Stimulated activated CD8-positive, alpha-beta memory T cell treated with anti-CD3 and anti-CD28 coated beads, Interleukin-15, amount 100 ng/mL, for 24 hours (primary cell): ENCODE data around the gene ACSF2.

Source experiments
- DNase-seq: peaks from one replicate; pipeline ENCODE4 v3.0.0-alpha.2; 2020; ENCODE audit warnings: low read depth

ACSF2 gene

DNA sequence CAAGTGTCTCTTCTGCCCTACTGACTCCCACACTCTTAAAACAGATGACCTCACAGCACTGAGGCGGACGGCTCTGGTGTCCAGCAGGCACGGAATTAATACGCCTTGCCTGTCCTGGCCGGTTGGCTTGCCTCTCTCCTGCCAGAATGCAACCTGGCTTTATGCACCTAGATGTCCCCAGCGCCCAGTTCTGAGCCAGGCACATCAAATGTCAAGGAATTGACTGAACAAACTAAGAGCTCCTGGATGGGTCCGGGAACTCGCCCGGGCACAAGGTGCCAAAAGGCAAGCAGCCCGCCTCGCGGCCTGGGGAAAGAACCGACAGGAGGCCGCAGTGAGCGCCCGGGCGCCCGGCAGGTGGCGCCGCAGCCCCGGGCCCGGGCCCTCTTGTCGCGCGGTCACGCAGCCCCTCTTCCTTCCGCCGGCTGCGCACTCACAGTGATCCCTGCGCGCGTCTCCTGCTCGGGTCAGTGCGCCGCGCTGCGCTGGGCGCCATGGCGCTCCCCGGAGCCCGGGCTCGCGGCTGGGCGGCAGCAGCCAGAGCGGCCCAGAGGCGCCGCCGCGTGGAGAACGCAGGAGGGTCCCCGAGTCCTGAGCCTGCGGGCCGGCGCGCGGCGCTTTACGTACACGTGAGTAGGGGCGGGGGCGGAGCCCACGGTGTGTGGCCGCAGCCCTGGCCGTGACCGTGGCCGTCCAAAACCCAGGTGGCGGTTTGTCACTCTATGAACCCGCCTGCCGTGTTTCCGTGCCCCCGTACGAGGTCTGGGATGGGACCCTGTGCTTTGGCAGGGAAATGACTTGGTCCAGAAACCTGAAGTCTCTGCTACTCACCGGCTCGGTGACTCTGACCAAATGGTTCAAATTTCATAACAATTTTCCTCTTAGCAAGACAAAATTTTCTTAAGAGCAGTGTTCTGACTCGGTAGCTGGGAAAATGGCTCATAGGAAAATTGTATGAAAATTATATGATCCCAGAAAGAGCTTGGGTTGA, 52.7 kb downstream of the ACSF2 start, which contains the start of gene RSAD1:
Gene RSAD1 (plus strand): TSS at position 470 of the 991 bp plus-strand sequence. CDS start 25 bp downstream, at position 495.
- peak; percentile 71 for DNase-seq

DNA sequence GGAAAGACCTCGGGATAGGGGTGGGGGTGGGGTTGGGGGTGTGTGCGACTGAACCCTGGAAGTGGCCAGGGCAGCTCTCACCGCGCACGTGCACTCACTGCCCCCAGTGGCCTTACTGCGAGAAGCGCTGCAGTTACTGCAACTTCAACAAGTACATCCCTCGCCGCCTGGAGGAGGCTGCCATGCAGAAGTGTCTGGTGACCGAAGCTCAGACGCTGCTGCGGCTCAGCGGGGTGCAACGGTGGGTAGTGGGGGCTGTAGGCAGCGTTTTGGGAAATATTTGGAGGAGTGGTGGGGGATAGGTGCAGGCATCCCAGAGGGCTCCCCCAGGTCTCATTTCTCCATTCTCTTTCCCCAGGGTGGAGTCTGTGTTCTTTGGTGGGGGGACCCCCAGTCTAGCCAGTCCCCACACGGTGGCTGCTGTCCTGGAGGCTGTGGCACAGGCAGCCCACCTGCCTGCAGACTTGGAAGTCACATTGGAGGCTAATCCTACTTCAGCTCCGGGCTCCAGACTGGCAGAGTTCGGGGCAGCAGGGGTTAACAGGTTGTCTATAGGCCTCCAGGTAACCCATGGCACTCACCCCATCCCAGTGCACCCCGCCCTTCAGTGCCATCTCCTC, 53.6 kb downstream of the ACSF2 start:
- peak; percentile 24 for DNase-seq

DNA sequence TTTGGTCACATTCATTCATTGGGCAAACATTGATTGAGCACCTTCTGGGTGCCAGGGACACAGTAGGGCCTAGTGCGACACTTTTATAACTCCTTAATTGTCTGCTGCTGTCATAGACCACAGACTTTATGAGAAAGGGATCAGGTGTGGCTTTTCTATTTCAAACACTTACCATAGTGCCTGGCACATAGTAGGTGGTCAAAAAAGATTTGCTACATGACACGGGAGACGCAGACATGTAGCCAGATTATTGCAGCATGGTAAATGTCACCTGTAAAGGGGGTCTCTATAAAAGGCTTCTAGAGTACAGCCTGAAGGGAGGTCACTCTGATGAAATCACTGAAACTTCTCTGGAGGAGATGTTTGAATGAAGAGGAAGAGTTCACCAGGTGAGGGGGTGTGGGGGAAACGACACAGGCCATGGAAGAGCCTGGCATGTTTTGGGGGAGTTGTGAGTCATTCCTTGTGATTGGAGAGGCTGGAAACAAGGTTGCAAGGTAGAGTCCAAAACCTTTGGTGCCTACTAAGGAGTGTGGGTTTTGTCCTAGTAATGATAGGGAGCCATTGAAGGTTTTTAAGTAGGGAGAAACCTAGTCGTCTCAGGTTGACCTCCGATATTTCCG, 54.2 kb downstream of the ACSF2 start:
- DNase-seq = no peak

DNA sequence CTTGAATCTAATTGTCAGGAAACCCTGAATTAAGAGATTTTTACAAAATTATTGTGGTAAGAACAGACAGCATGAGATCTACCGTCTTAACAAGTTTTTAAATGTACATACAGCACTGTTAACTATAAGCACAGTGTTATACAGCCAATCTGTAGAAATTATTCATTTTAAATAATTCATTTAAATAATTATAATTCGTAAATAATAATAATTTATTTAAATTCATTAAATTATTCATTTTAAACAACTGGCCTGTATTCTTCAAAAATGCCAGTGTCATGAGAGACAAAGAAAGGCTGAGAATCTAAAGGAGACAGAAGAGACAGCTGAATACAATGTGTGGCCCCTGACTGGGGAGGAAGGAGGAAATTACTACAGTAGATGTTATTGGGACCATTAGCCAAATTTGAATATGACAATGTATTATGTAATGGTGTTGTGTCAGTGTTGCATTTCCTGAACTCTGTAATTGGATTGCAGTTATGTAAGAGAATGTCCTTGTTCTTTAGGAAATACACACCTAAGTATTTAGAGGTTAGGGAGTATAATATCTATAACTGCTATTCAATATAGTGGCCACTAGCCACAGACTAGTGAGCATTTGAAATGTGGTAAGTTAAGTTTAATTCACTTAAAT, 55.0 kb downstream of the ACSF2 start:
- no peak for DNase-seq

DNA sequence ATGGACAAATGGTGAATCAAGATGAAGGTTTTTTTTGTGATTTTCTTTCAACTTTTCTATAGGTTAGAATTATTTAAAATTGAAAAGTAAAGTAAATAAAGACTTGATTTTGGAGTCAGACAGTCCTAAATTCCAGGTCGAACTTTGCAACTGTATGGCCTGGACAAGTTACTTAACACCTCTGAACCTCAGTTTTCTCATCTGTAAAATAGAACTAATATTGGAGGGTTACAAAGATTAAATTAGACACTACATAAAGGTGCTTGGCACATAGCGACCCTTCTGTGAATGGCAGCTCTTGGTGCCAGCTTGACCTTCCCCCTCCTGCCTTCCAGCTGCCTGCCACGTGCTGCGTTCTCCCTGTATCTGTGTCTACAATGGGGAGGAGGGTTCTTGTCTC, 55.6 kb downstream of the ACSF2 start:
- no peak for DNase-seq

DNA sequence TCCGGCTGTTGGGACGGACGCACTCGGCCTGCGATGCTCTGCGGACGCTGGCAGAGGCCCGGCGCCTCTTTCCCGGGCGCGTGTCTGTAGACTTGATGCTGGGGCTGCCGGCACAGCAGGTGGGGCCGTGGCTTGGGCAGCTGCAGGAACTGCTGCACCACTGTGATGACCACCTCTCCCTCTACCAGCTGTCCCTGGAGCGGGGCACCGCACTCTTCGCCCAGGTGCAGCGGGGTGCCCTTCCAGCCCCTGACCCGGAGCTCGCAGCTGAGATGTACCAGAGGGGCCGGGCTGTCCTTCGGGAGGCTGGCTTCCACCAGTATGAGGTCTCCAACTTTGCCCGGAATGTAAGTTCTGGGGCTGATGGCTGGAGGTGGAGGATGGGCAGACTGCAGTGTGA, 56.1 kb downstream of the ACSF2 start:
- no peak for DNase-seq

DNA sequence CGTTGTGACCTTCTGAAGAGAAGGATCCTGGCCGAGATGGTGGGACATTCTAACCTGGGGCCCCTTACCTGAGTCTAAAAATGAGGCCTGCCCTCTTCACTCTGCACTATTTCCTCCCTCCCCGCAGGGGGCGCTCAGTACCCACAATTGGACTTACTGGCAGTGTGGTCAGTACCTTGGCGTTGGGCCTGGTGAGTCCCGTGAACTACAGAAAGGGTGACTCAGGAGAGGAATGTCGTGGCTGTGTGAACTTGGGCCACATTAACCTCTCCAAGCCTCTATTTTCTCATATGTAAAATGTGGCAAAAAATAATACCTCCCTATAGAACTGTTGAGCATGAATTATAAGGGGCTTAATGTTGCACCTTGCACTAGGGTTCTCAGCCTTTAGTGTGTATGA, 56.5 kb downstream of the ACSF2 start:
- DNase-seq = peak; percentile 51

DNA sequence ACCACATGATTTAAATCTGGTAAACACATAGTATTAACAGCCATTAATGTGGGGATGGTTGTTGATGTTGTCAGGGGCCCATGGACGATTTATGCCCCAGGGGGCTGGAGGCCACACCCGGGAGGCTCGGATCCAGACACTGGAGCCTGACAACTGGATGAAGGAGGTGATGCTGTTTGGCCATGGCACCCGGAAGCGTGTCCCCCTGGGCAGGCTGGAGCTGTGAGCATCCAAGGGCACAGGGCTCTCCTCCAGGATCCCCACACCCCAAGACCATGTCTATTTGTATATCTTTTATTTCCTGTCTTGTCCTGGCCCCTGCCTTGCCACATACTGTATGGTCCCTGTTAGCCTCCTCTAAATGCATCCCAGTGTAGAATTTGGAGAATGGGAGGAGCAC, 57.2 kb downstream of the ACSF2 start:
- DNase-seq = no peak

DNA sequence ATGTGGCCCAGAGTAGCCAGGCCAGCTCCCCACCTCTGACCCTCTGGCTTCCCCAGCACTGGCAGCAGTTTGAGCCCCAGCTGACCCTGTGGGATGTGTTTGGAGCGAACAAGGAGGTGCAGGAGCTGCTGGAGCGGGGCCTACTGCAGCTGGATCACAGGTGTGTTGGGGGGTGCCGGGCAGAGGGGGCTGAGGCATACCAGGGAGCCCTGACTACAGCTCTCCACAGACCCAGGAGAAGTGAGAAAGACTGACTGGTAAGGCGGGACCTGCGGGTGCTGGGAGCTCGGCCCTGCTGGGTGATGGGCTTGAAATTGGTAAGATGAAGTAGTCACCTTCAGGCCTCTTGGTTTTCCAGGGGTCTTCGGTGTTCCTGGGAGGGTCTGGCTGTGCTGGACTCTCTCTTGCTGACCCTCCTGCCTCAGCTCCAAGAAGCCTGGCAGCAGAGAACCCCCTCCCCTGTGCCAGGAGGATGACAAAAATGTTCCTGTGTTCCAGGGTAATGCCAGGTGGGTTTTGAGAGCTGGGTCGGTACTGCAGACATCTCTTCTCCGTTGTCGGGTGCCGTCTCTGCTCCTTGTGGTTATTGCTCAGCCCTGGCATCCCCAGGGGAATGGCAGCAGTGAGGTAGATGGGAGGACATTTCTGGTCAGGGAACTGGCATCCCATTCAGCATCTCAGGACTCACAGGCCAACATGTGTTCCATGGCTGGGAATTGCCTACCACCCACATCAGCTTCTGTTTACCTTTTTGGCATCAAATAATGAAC, 58.6 kb downstream of the ACSF2 start:
- no peak for DNase-seq

DNA sequence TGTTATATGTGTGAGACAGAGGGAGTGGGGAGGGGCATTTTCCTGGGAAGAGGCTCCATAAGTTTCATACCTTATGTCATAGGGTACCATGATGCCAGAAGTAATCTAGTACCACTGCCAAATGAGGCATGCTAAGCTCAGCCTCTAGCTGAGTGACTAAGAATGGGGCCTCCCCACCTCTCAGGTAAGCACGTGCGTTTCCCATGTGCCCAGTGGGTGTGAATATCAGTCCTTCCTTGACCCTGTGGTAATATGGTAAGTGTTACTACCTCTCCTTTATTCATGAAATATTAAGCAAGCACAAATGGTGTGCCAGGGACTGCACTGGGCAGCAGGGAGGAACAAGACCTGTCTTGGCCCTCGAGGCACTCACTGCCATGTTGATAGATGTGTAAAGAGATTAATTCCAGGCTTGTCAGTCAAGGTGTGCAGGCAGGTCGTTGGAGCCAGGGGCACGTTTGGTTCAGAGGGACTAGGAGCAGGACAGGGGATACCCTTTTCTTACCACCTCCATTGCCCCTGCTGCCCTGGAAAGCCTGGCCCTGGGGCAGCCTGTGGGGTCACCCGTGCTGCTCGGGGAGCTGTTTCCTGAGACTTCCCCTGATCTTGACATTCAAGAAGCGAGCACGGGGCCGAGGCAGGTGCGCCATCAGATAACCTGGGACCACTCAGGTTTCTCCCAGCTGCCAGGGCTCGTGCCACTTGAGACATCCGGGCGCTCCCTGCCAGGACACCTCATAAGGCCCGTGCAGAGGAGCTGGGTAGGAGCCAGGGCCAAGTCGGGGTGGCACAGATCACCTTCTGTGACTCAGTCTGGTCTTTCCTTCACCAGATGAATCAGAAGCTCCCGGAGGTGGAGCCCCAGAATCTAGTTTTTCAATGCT, 61.4 kb downstream of the ACSF2 start:
- DNase-seq = no peak

DNA sequence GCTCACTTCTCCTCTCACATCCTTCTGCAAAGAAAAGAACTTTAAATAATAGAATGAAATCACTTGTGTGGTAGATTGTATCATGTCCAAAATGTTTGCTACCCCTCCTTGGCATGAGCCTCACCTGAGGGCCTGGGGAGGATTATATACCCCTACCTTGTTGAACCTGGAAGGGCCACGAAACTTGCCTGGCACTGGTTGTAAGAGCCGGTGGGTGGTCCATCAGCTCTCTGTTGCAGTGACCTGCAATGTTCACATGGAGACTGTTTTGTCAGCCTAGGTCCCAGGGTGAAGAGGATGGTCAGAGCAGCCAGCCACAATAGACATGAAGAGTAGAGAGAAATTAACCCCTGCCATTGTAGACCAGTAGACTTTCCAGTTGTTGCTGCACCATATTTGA, 62.9 kb downstream of the ACSF2 start:
- DNase-seq = no peak

DNA sequence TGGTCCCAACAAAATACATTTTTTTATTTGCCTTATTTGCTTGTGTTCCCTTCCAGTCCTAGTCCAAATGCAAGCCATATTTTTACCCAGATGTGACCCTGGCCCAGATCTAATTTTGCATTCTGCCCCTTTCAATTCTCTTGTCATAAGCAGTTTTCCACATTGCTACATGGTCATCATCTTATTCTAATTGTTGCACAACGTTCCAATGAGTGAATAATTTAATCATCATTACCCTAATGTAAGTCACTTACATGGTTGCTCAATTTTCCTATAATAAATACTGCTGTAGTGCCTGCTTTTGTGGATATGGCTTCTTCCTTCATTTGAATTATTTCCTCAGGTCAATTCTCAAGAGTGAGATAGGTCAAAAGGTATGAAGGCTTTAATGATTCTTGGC, 65.5 kb downstream of the ACSF2 start:
- no peak for DNase-seq

DNA sequence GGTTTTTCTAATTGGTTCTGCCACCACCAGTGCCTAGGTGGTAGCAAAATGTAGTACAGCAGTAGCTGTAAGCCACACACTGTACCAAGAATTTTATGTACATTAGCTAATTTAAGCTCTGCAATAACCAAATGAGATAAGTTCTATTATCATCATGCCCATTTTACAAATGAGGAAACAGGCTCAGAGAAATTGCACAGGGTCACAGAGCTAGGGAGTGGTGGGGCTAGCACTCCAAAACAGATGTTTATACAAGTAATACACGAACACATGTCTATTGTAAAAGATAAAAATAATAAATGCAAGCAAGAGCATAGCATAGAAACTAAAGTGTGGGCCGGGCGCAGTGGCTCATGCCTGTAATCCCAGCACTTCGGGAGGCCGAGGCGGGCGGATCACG, 66.2 kb downstream of the ACSF2 start:
- no peak for DNase-seq

DNA sequence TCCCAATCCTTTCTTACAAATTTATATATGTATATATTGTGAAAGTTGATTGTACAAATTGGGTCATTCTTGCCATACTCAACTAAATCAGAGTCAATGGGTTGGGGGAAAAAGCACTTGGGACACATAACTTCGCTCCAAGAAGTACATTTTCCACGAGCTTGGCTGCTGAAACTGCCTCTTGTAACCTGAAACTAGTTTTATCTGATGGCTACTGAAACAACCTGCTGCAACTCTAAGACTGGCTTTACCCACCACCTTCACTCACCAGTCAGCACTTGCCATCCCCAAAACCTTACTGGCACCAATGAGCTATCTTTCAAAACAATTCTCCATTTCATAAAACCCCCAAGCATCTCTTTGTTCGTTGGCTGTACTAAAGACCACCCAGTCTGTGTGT, 67.7 kb downstream of the ACSF2 start:
- no peak for DNase-seq

DNA sequence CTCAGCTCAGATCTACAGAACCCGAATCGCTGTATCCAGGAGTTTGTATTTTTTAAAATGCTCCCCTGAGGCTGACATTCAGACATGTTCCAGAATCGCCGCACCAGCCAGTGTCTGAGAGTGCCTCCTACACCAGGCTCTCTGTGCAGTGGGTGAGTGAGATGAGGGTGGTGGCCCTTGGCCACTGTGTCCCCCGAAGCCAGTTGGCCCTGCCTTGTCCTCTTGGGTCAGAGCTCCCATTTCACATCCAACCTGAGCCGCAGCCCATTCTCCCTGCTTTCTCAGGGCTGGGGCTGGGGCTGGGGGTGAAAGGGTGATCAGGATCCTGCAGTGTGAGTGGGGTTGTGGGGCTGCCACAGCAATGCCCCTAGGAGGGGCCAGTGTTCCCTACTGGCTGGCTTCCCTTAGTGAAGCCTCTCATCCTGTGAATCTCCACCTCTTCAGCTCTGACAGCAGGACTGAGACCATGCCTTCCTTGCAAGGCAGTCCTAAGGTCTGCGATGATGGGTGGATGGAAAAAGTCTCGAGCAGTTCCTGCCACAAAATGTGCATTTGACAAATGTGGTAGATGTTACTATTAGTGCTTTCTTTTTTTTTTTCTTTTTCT, 69.3 kb downstream of the ACSF2 start:
- DNase-seq = no peak

DNA sequence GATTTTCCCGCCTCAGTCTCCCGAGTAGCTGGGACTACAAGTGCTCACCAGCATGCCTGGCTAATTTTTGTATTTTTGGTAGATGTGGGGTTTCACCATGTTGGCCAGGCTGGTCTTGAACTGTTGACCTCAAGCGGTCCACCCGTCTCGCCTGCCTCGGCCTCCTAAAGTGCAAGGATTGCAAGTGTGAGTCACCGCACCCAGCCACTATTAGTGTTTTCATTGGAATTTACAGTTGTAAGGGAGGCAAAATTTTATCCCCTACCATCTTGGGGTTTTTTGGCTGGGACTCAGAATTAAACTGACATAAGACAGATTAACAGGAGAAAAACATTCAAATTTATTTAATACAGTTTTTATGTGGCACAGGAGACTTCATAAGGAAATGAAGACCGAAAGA, 69.9 kb downstream of the ACSF2 start:
- DNase-seq = no peak

DNA sequence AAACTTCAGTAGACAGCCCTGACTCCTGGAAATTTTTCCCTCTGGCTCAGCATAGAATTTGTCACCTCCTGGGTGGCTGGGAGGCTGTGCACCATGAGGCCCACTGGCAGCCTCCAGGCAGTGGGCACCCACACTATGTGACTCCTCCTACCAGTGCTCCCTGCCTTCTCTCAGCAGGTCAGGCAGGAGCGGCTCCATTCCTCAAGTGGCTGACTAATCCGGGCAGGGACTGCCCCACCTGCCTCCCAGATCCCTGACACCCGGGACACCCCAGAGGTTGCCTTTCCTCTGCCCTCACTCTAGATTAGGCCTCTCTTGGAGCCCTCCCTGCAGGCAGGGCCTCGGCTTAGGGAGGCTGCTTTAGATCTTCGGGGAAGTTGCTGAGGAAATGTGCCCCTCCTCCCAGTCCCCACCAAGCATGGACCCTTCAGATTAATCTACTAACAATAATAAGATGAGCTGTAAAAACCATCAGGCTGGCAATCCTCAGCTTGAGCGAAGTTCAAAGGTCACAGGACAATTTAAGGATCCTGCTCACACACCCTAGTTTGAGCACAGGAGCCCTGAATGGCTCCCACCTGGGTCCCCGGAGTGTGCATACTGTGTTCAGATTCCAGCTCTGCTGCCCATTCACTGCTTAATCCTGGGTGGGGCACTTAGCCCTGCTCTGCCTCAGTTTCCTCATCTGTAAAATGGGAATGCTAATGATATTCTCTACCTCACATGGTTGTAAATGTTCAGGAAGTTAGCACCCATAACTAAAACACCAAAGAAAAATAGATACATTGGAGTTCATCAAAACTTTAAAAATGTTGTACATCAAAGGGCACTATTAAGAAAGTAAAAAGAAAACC, 72.2 kb downstream of the ACSF2 start:
- DNase-seq = no peak

DNA sequence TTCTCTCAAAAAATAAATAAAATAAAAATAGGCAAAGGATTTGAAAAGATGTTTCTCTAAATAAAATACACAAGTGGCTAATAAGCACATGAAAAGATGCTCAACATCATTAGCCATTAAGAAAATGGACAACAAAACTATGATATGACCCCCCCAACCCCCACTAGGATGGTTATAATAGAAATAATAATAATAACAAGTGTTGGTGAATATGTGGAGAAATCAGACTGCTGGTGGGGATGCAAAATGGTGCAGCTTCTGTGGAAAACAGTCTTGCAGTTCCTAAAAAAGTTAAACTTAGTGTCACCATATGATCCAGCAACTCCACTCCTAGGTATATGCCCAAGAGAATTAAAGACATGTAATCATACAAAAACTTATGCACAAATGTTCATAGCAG, 73.3 kb downstream of the ACSF2 start:
- no peak for DNase-seq

DNA sequence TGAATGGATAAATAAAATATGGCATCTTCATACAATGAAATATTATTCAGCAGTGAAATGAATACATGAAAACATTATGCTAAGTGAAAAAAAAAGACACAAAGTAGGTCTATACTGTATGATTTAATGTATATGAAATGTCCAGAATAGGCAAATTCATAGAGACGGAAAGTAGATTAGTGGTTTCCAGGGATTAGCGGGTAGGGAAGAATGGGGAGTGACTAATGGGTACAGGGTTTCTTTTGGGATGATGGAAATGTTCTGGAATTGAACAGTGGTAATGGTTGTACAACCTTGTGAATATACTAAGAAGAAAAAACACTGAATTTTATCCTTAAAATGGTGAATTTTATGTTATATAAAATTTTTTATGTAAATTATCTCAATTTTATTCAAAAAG, 73.7 kb downstream of the ACSF2 start:
- no peak for DNase-seq
